Mesenchymal stem cell (in vitro differentiated cells and primary cell): ENCODE results near the gene PPTC7.
A peak's percentile ranks its signal among the peaks of the same experiment; 100 is the strongest.
"Not testable (repeated sequence)": the region's sequence is repeated elsewhere in the genome, so short reads cannot be mapped to it uniquely, and the experiment has no call there.

Source experiments
- DNase-seq: peaks from one replicate; pipeline ENCODE4 v3.0.0-alpha.2; 2013
- H2AFZ ChIP-seq: one replicate; pipeline ENCODE4 v1.6.1; 2013; ENCODE audit warnings: low read depth, mild to moderate bottlenecking, control low read depth, inconsistent platforms, low read length, moderate library complexity
- H2AK5ac ChIP-seq: 2 replicates; pipeline ENCODE4 v1.6.1; 2013; ENCODE audit warnings: low read length, moderate library complexity, mild to moderate bottlenecking, inconsistent platforms; ENCODE audit not compliant: severe bottlenecking
- H2BK120ac ChIP-seq: one replicate; pipeline ENCODE4 v1.6.1; 2013; ENCODE audit warnings: low read depth, mild to moderate bottlenecking, inconsistent platforms, low read length, moderate library complexity
- H2BK12ac ChIP-seq, 2 experiments: one replicate each; pipeline ENCODE4 v1.6.1; 2013; ENCODE audit warnings: inconsistent platforms in 2 of 2, low read length in 2 of 2, mild to moderate bottlenecking in 2 of 2, moderate library complexity in 2 of 2, control low read depth in 1 of 2
- H2BK15ac ChIP-seq: one replicate; pipeline ENCODE4 v1.6.1; 2013; ENCODE audit warnings: mild to moderate bottlenecking, low read depth, inconsistent platforms; ENCODE audit not compliant: poor library complexity, severe bottlenecking
- H2BK5ac ChIP-seq: 2 replicates; pipeline ENCODE4 v1.6.1; 2013; ENCODE audit warnings: low read depth, mild to moderate bottlenecking, low read length, control low read depth, inconsistent platforms; ENCODE audit not compliant: poor library complexity, severe bottlenecking
- H3K14ac ChIP-seq, 2 experiments: one replicate each; pipeline ENCODE4 v1.6.1; 2013; ENCODE audit warnings: inconsistent platforms in 2 of 2, low read length in 2 of 2, control low read depth in 1 of 2, mild to moderate bottlenecking in 1 of 2, moderate library complexity in 1 of 2
- H3K18ac ChIP-seq, 2 experiments: one replicate each; pipeline ENCODE4 v1.6.1; 2013; ENCODE audit warnings: inconsistent platforms in 2 of 2, low read length in 2 of 2, control low read depth in 1 of 2, low read depth in 1 of 2, mild to moderate bottlenecking in 1 of 2
- H3K23ac ChIP-seq, 2 experiments: one replicate each; pipeline ENCODE4 v1.6.1; 2013; ENCODE audit warnings: inconsistent platforms in 2 of 2, low read length in 2 of 2, mild to moderate bottlenecking in 2 of 2, moderate library complexity in 2 of 2, control low read depth in 1 of 2
- H3K27ac ChIP-seq: 2 replicates; pipeline ENCODE4 v1.5.1; 2013; ENCODE audit warnings: mild to moderate bottlenecking, moderate library complexity, low read length, control low read depth, inconsistent platforms; ENCODE audit not compliant: poor library complexity, severe bottlenecking
- H3K27me3 ChIP-seq, 2 experiments: 2 replicates each; pipeline versions ENCODE4 v1.6.1 to v1.7.0; 2013; ENCODE audit warnings: low read length in 2 of 2, mild to moderate bottlenecking in 2 of 2, moderate library complexity in 2 of 2, control low read depth in 1 of 2, inconsistent platforms in 1 of 2; ENCODE audit not compliant: control insufficient read depth in 1 of 2, insufficient read depth in 1 of 2
- H3K36me3 ChIP-seq, 2 experiments: 2 replicates each; pipeline versions ENCODE4 v1.6.1 to v1.7.0; 2013; ENCODE audit warnings: low read length in 2 of 2, control low read depth in 1 of 2, inconsistent platforms in 1 of 2, low read depth in 1 of 2, mild to moderate bottlenecking in 1 of 2; ENCODE audit not compliant: insufficient read depth in 2 of 2, control insufficient read depth in 1 of 2
- H3K4ac ChIP-seq, 2 experiments: one replicate each; pipeline ENCODE4 v1.6.1; 2013; ENCODE audit warnings: inconsistent platforms in 2 of 2, low read length in 2 of 2, mild to moderate bottlenecking in 2 of 2, moderate library complexity in 2 of 2, control low read depth in 1 of 2, low read depth in 1 of 2
- H3K4me1 ChIP-seq: 2 replicates; pipeline ENCODE4 v1.6.1; 2013; ENCODE audit warnings: low read depth, low read length, control low read depth; ENCODE audit not compliant: control insufficient read depth, insufficient read depth
- H3K4me2 ChIP-seq: 2 replicates; pipeline ENCODE4 v1.6.1; 2013; ENCODE audit warnings: low read length, mild to moderate bottlenecking, inconsistent platforms; ENCODE audit not compliant: poor library complexity, severe bottlenecking
- H3K4me3 ChIP-seq, 2 experiments: 2 replicates each; pipeline versions ENCODE4 v1.5.1 to v1.7.0; 2013; ENCODE audit warnings: low read length in 2 of 2, mild to moderate bottlenecking in 2 of 2, control low read depth in 1 of 2, low read depth in 1 of 2; ENCODE audit not compliant: insufficient read depth in 1 of 2
- H3K79me1 ChIP-seq: replicated peaks from 2 replicates; pipeline ENCODE4 v1.6.1; 2013; ENCODE audit warnings: mild to moderate bottlenecking, control low read depth, low read length, inconsistent platforms; ENCODE audit not compliant: poor library complexity, severe bottlenecking
- H3K9ac ChIP-seq: 2 replicates; pipeline ENCODE4 v1.7.0; 2013; ENCODE audit warnings: mild to moderate bottlenecking, low read length, moderate library complexity
- H3K9me3 ChIP-seq: 2 replicates; pipeline ENCODE4 v1.7.0; 2013; ENCODE audit warnings: mild to moderate bottlenecking, low read length; ENCODE audit not compliant: control insufficient read depth
- H4K8ac ChIP-seq: one replicate; pipeline ENCODE4 v1.6.1; 2013; ENCODE audit warnings: inconsistent platforms, mild to moderate bottlenecking, low read length, moderate library complexity
- H4K91ac ChIP-seq: one replicate; pipeline ENCODE4 v1.6.1; 2013; ENCODE audit warnings: mild to moderate bottlenecking, low read length, inconsistent platforms
- WGBS: methylation state at CpG from one replicate; pipeline ENCODE4 v1.1.7; 2013; ENCODE audit warnings: mixed read lengths; 5-methylcytosine and 5-hydroxymethylcytosine counted together

Gene PPTC7

GRCh38 chr12:110528277-110528839 is 54.8 kb downstream of the PPTC7 start:
- no peak overlapping the region for H2BK15ac ChIP-seq
- no peak overlapping the region for H4K91ac ChIP-seq
- no peak overlapping the region for H2AFZ ChIP-seq
- no peak overlapping the region for H3K4me2 ChIP-seq
- no peak overlapping the region for H3K27ac ChIP-seq
- H3K18ac ChIP-seq: no peak overlapping the region
- H2BK12ac ChIP-seq: no peak overlapping the region
- H3K4me1 ChIP-seq: no peaks in the 10 kb centered on the region
- no peaks in the 10 kb centered on the region for H3K27me3 ChIP-seq
- H3K79me1 ChIP-seq: peaks cover 5% of the 10 kb centered on the region
- no peaks in the 10 kb centered on the region for H3K9me3 ChIP-seq
- no peak overlapping the region for H3K14ac ChIP-seq
- no peak overlapping the region for H2BK120ac ChIP-seq
- no peak overlapping the region for H3K9ac ChIP-seq
- WGBS: 92% methylated on average over 5 of the region's 6 CpGs
- no peak overlapping the region for H3K23ac ChIP-seq
- peak overlapping the region; percentile 28 for H4K8ac ChIP-seq
- no peak for DNase-seq
- no peak overlapping the region for H3K4ac ChIP-seq
- H3K4me3 ChIP-seq: no peak overlapping the region
- no peak overlapping the region for H2AK5ac ChIP-seq
- H3K36me3 ChIP-seq: peaks cover 6 to 13% of the 10 kb centered on the region in 2 experiments
- H2BK5ac ChIP-seq: no peak overlapping the region

GRCh38 chr12:110520876-110521712 is 62.0 kb downstream of the PPTC7 start:
- H3K27ac ChIP-seq, H3K9ac ChIP-seq, H3K23ac ChIP-seq, H3K4ac ChIP-seq, H3K9me3 ChIP-seq, H2AFZ ChIP-seq, H3K4me3 ChIP-seq, H3K14ac ChIP-seq, H2AK5ac ChIP-seq, H2BK5ac ChIP-seq, H4K8ac ChIP-seq, H3K36me3 ChIP-seq, H2BK12ac ChIP-seq, H3K4me2 ChIP-seq, H4K91ac ChIP-seq, H3K79me1 ChIP-seq, H3K18ac ChIP-seq, DNase-seq, H2BK15ac ChIP-seq, H2BK120ac ChIP-seq, H3K4me1 ChIP-seq, H3K27me3 ChIP-seq: not testable (repeated sequence)
- WGBS: 98% methylated on average over 11 of the region's 11 CpGs

- H3K4me2 ChIP-seq, H2AK5ac ChIP-seq, H3K4me3 ChIP-seq, H4K91ac ChIP-seq, H3K23ac ChIP-seq, H3K27ac ChIP-seq, H3K36me3 ChIP-seq, H3K9ac ChIP-seq, H3K79me1 ChIP-seq, H2BK12ac ChIP-seq, H3K9me3 ChIP-seq, H2BK120ac ChIP-seq, H4K8ac ChIP-seq, H2AFZ ChIP-seq, H3K4ac ChIP-seq, H3K4me1 ChIP-seq, H3K18ac ChIP-seq, H3K27me3 ChIP-seq, H3K14ac ChIP-seq, H2BK5ac ChIP-seq, DNase-seq, H2BK15ac ChIP-seq: not testable (repeated sequence)
- 94% methylated on average over 8 of the region's 8 CpGs for WGBS
Measured at GRCh38 chr12:110518014-110518413, 65.1 kb downstream of the PPTC7 start.

- Histone ChIP-seq H2AFZ (no peak overlapping the region), H2BK12ac (no peak overlapping the region), H3K4me3 (no peak overlapping the region), H2BK5ac (no peak overlapping the region), H3K9ac (no peak overlapping the region), H2BK120ac (no peak overlapping the region), H3K4me1 (no peaks in the 10 kb centered on the region), H4K8ac (no peak overlapping the region), H3K14ac (no peak overlapping the region), H3K18ac (no peak overlapping the region), H3K9me3 (no peaks in the 10 kb centered on the region), H2BK15ac (no peak overlapping the region), H3K36me3 (no peaks in the 10 kb centered on the region), H2AK5ac (no peak overlapping the region), H4K91ac (no peak overlapping the region), H3K27ac (no peak overlapping the region), H3K4ac (no peak overlapping the region), H3K4me2 (no peak overlapping the region), H3K79me1 (no peaks in the 10 kb centered on the region), H3K27me3 (no peaks in the 10 kb centered on the region), H3K23ac (no peak overlapping the region)
- DNase-seq: no peak
- WGBS: 97% methylated on average over 3 of the region's 3 CpGs
Measured at GRCh38 chr12:110516995-110517394, 66.1 kb downstream of the PPTC7 start.
